Left lobe of liver (tissue), 2 donors: ENCODE measurements around the gene CDC42EP4. TPM values are rescaled to one million over a fixed set of nuclear protein-coding genes. Genes with fewer than 3 reads are reported as not detected.
"Not testable (repeated sequence)": the region's sequence is repeated elsewhere in the genome, so short reads cannot be mapped to it uniquely, and the experiment has no call there.

Source experiments
- ATAC-seq: fragments of 200-7000 bp; cut with Tn5 transposase; one replicate; pipeline ENCODE4 v1.9.1; 2020; ENCODE audit warnings: mild to moderate bottlenecking, moderate library complexity
- DNase-seq: peaks from one replicate; pipeline ENCODE4 v3.0.0-alpha.2; 2020; ENCODE audit warnings: low spot score
- total RNA-seq: library from RNA; stranded (reverse); gene quantifications from one replicate; pipeline ENCODE4 v1.2.1, GENCODE V29; 2021
- donor health status: DM: no; HTN: no; CAD: no; lungs with moderate emphysema.
- donor health status: DM: no; HTN: yes; CAD: no.

CDC42EP4 gene
- total RNA-seq, 1 donor from 2014 or later: 35.5 TPM

GRCh38 chr17:73323409-73324159 is 11.8 kb upstream of the CDC42EP4 start:
- DNase-seq: no peak
- ATAC-seq: no peak

DNA sequence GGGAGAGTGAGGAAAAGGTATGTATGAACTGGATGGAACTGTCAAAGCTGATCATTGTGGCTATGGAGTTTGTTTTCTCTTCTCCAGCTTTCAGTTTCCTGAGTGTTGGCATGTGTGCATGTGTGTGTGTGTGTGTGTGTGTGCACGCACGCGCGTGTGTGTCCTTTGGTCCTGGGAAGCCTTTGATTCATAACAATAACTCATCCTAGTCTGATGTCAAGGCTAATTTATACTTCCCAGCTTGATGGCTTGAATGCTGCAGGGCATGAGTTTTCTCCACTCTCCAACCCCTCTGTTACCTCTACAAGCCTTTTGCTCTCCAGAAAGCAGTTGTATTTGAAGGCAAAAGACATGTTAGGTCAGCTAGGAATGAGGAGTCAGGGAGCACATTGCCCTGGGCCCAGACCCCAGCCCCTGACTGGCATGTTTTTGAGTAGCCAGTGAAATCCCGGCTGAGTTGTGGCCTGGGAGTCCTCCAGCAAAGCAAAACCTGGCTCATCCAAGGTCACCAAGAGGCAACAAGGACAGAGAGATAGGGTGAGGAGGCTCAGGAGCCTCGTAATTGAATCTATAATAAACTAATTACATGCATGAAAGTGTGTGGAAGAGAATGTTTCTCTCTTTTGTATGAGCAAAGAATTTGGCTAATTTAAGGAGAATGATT is 8.9 kb upstream of the CDC42EP4 start:
- no peak for ATAC-seq
- DNase-seq: no peak

- DNase-seq (no peak), ATAC-seq (no peak)
Measured at GRCh38 chr17:73319766-73320165, 8.0 kb upstream of the CDC42EP4 start.

- no peak for ATAC-seq
Measured at GRCh38 chr17:73318836-73319235, 7.0 kb upstream of the CDC42EP4 start.

GRCh38 chr17:73318427-73318813 is 6.6 kb upstream of the CDC42EP4 start:
- DNase-seq: no peak
- no peak for ATAC-seq

More at GRCh38 chr17:73318836-73319235, 7.0 kb upstream of the CDC42EP4 start:
- DNase-seq: no peak

GRCh38 chr17:73317513-73318426 is 6.0 kb upstream of the CDC42EP4 start:
- no peak for DNase-seq

GRCh38 chr17:73316919-73317505 is 5.2 kb upstream of the CDC42EP4 start:
- DNase-seq (no peak), ATAC-seq (no peak)

More at GRCh38 chr17:73317513-73318426, 6.0 kb upstream of the CDC42EP4 start:
- ATAC-seq: no peak

- ATAC-seq (no peak), DNase-seq (no peak)
Measured at GRCh38 chr17:73315471-73315870, 3.7 kb upstream of the CDC42EP4 start.

DNA sequence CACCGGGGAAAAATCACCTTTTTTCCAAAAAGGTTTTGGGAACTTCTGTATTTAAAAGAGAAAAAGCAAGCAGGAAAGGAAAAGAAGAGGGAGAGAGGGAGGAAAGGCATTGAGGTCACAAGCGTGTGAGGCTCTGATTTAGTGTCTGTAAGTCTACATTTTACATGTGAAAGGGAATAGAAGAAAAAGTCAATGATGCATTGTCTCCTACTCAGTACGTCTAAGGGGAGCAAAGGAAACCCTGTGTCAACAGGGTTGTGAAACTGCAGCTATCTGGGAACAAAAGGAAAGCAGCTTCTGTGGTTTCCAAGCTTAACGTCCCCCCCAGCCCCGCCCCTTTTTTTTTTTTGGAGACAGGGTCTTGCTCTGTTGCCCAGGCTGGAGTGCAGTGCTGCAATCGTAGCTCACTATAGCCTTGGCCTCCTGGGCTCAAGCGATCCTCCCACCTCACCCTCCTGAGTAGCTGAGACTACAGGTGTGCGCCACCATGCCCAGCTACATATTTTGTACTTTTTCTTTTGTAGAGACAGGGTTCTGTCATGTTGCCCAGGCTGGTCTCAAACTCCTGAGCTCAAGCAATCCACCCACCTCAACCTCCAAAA is 1.8 kb upstream of the CDC42EP4 start:
- ATAC-seq (no peak), DNase-seq (no peak)

- not testable (repeated sequence) for DNase-seq, ATAC-seq
Measured at GRCh38 chr17:73312887-73313286, 1.1 kb upstream of the CDC42EP4 start.

DNA sequence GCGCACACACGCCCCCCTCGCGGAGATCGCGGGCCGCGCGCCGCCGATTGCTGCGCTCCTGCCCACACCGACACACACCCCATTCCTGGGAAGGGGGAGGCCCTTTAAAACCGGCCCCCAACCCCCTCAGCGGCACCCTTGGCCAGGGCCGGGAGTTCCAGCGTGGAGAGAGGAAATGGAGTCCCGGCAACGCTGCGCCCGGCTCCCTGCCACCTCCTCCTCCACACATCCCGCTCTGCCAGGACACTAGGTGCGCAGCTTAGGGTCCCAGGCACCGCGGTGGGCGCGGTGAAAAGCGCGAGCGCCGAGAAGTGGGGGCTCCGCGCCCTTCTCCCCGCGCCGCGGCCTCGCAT is 397 bp downstream of the CDC42EP4 start:
- peak; percentile 8 for ATAC-seq
- DNase-seq: no peak

DNA sequence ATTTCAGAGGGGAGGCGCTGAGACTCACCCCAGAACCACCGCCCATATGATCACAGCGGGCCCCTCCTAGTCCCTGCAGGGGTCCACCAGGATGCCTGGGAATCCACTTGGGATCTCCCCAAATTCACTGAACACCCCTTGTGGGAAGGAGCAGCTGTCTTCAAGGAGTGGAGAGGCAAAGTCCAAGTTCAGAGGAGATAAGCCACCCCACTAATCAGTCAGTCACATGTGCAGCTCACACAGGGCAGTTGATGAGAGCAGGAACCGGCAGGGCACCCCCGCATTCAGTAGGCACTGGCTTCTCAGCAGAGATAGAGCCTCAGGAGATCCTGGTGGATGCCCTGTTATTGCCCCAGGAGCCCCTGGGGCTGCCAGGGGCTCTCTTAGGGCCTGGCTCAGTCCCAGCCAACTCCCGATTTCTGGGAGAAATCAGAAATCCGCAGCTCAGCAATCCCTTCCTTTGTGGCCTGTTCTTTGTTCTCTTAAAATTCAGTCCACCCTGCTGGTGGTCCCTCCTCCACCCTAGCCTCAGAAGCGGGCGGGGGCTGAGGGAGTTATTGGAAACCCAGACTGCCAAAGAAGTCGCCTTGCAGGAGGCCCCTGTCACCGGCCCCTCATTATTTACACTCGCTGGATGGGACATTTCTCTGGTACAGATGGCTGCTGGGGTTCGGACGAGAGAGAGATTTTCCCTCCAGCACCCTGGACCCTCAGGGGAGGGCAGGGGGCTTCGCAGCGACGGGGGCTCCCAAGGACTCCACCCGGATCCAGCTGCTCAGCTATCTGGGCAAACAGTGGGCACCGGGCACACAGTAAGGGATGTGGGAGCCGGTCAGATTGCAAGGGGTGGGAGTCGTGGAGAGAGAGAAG is 1.8 kb downstream of the CDC42EP4 start:
- DNase-seq (peak; percentile 60), ATAC-seq (no peak)

DNA sequence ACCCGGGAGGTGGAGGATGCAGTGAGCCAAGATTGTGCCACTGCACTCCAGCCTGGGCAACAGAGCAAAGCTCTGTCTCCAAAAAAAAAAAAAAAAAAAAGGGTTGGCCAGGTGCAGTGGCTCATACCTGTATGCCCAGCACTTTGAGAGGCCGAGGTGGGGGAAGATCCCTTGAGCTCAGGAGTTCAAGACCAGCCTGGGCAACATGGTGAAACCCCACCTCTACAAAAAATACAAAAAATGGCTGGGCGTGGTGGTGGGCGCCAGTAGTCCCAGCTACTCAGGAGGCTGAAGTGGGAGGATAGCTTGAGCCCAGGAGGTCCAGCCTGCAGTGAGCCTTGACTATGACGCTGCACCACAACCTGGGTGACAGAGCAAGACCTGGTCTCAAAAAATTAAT is 2.8 kb downstream of the CDC42EP4 start:
- not testable (repeated sequence) for DNase-seq, ATAC-seq

GRCh38 chr17:73308017-73308823 is 3.6 kb downstream of the CDC42EP4 start:
- ATAC-seq (peak; percentile 28), DNase-seq (peak; percentile 95)

GRCh38 chr17:73307130-73307529 is 4.7 kb downstream of the CDC42EP4 start:
- ATAC-seq (no peak), DNase-seq (no peak)

- DNase-seq (no peak), ATAC-seq (no peak)
Measured at GRCh38 chr17:73305845-73306836, 5.7 kb downstream of the CDC42EP4 start.

- DNase-seq: no peak
- ATAC-seq: peak; percentile 24
Measured at GRCh38 chr17:73304971-73305812, 6.6 kb downstream of the CDC42EP4 start.
